HepG2 (cell line): ENCODE measurements around the gene SHFL. TPM values are rescaled to one million over a fixed set of nuclear protein-coding genes. Genes with fewer than 3 reads are reported as not detected.

Source experiments
- ATAC-seq: fragments of 200-7000 bp; cut with Tn5 transposase; 3 replicates; pipeline ENCODE4 v1.9.1; 2020; ENCODE audit warnings: mild to moderate bottlenecking, moderate library complexity
- BruUV-seq: library from RNA; stranded (reverse); fragments of 400-500 nt; replicated peaks from 2 replicates; lab custom pipeline; 2021; lab: Mats Ljungman, UMichigan
- CTCF ChIA-PET: fragments of 300-600 bp; formaldehyde crosslinking; extraction: SDS; loops from one replicate; lab custom pipeline; 2021; ENCODE audit warnings: low total read pairs, inconsistent platforms, low intra/inter-chr PET ratio; lab: Yijun Ruan, JAX
- POLR2A ChIA-PET: fragments of 350-600 bp; sonication (Branson Sonifier 250); formaldehyde crosslinking; loops from one replicate; lab custom pipeline; 2020; ENCODE audit warnings: antibody characterized with exemption, inconsistent platforms; lab: Yijun Ruan, JAX
- DNase-seq: peaks from one replicate; pipeline ENCODE4 v3.0.0-alpha.2; 2015; ENCODE audit warnings: low spot score
- FAIRE-seq: peaks from 3 replicates; lab custom pipeline; 2011; peaks lifted over from hg19 to GRCh38; lab: Jason Lieb, UNC
- H2AFZ ChIP-seq: one replicate; pipeline ENCODE4 v1.6.1; 2011; ENCODE audit warnings: low read length, inconsistent platforms
- H3K27ac ChIP-seq: fragments of 300-600 bp; 3 replicates; pipeline ENCODE4 v1.8.0; 2011; ENCODE audit warnings: mixed run types, mild to moderate bottlenecking, mixed read lengths, low read length, inconsistent platforms; ENCODE audit not compliant: insufficient read depth; ENCODE audit errors: extremely low read length
- H3K27me3 ChIP-seq, 2 experiments: fragments of 200-600 bp in 1 of 2; 2 replicates in 1 of 2; 3 replicates in 1 of 2; pipeline versions ENCODE4 v1.6.0 to v1.8.0; 2011; ENCODE audit warnings: low read length in 2 of 2, mild to moderate bottlenecking in 2 of 2, moderate library complexity in 2 of 2, inconsistent platforms in 1 of 2; ENCODE audit not compliant: insufficient read depth in 2 of 2, control insufficient read depth in 1 of 2
- H3K36me3 ChIP-seq, 2 experiments: fragments of 200-600 bp in 1 of 2; replicated peaks in 1 of 2; 2 replicates in 1 of 2; 3 replicates in 1 of 2; pipeline versions ENCODE4 v1.5.1 to v1.8.0; 2011; ENCODE audit warnings: low read length in 2 of 2, inconsistent platforms in 1 of 2; ENCODE audit not compliant: insufficient read depth in 2 of 2, control insufficient read depth in 1 of 2
- H3K4me1 ChIP-seq: 2 replicates; pipeline ENCODE4 v1.5.1; 2012; ENCODE audit warnings: low read length, inconsistent platforms; ENCODE audit not compliant: insufficient read depth
- H3K4me2 ChIP-seq: 2 replicates; pipeline ENCODE4 v1.6.0; 2011; ENCODE audit warnings: low read depth, low read length, inconsistent platforms
- H3K4me3 ChIP-seq, 3 experiments: fragments of 200-600 bp in 1 of 3; sonication (generic), shearing (Covaris generic) in 1 of 3; replicated peaks in 1 of 3; 2 replicates each; pipeline ENCODE4 v1.5.1; 2011 to 2016; ENCODE audit warnings: low read length in 3 of 3, inconsistent platforms in 2 of 3, low read depth in 2 of 3, mild to moderate bottlenecking in 2 of 3, control low read depth in 1 of 3, mixed read lengths in 1 of 3; ENCODE audit not compliant: insufficient read depth in 1 of 3
- H3K79me2 ChIP-seq: one replicate; pipeline ENCODE4 v1.6.1; 2011; ENCODE audit warnings: low read length, inconsistent platforms; ENCODE audit not compliant: insufficient read depth
- H3K9ac ChIP-seq: 2 replicates; pipeline ENCODE4 v1.6.0; 2011; ENCODE audit warnings: mild to moderate bottlenecking, low read depth, low read length, inconsistent platforms; ENCODE audit not compliant: insufficient read depth
- H3K9me3 ChIP-seq: 2 replicates; pipeline ENCODE4 v1.5.1; 2012; ENCODE audit warnings: mild to moderate bottlenecking, low read length
- H4K20me1 ChIP-seq: 2 replicates; pipeline ENCODE4 v1.6.0; 2011; ENCODE audit warnings: inconsistent platforms, mild to moderate bottlenecking, low read length, moderate library complexity; ENCODE audit not compliant: insufficient read depth
- ZBTB2 ChIP-seq: sonication (generic); formaldehyde crosslinking; IDR thresholded peaks from 2 replicates; pipeline ENCODE4 v1.8.0; 2022; ENCODE audit warnings: low read depth, missing genetic modification reagents
- ZKSCAN8 ChIP-seq: IDR thresholded peaks from 2 replicates; pipeline ENCODE4 v1.6.1; 2016; ENCODE audit warnings: borderline replicate concordance, missing genetic modification reagents, missing compliant biosample characterization
- ZNF24 ChIP-seq: fragments of 450-650 bp; IDR thresholded peaks from 2 replicates; pipeline ENCODE4 v1.6.1; 2017; ENCODE audit warnings: antibody characterized with exemption, mild to moderate bottlenecking
- ZNF567 ChIP-seq: sonication (generic); formaldehyde crosslinking; IDR thresholded peaks from 2 replicates; pipeline ENCODE4 v1.8.1; 2023; ENCODE audit warnings: mild to moderate bottlenecking, missing genetic modification reagents, borderline replicate concordance
- ZNF629 ChIP-seq: sonication (generic); formaldehyde crosslinking; conservative IDR thresholded peaks from 2 replicates; pipeline ENCODE4 v1.5.0; 2020; ENCODE audit warnings: missing genetic modification reagents
- WGBS: methylation state at CpG from one replicate; pipeline ENCODE4 v1.1.6; 2017; ENCODE audit warnings: low lambda C conversion rate; 5-methylcytosine and 5-hydroxymethylcytosine counted together
- in situ Hi-C: cut with HindIII; loops from 2 replicates; pipeline ENCODE4 v1.10.0; 2017; ENCODE audit warnings: low pct_unique_long_range_greater_than_20kb; ENCODE audit not compliant: extremely low pct_ligation_motif_present
- intact Hi-C: fragments of 100-400 bp; cut with micrococcal nuclease; formaldehyde crosslinking; loops from one replicate; pipeline ENCODE4 v1.10.0; 2022; ENCODE audit not compliant: unreplicated experiment
- polyA plus RNA-seq, 8 experiments: library from polyadenylated mRNA; depleted of rRNA in 3 of 8; stranded (reverse) in 7 of 8; unstranded in 1 of 8; fragments of >200 nt; fragmentation: Illumina TruSeq in 4 of 8; extraction: Trizol in 4 of 8; gene quantifications; 2 replicates each; pipeline versions ENCODE4 v1.2.1 to v1.2.3, GENCODE V29; 2011 to 2016; ENCODE audit warnings: low read depth in 4 of 8, missing spikeins in 1 of 8, mixed read lengths in 1 of 8; ENCODE audit not compliant: insufficient read depth in 1 of 8
- total RNA-seq, 5 experiments: library from RNA; depleted of rRNA; stranded (reverse); fragments of >200 nt; fragmentation: Illumina TruSeq; extraction: Trizol; gene quantifications; 2 replicates each; pipeline ENCODE4 v1.2.3, GENCODE V29; 2016; ENCODE audit warnings: low read depth in 1 of 5

Gene SHFL
- total and polyA plus RNA-seq, 2 of the 13 experiments (the other 11 are each of a cell fraction or from before 2014, with no cell fraction given), result 12.3 to 36.4 TPM

GRCh38 chr19:10087296-10088061 is 1.4 kb downstream of the SHFL start:
- Histone ChIP-seq H3K4me3 (peak overlapping the region in 1 of 3 experiments; percentile 91; a peak in 2 of 6 replicates), H3K27ac (no peak overlapping the region)
- ATAC-seq, result no peak

DNA sequence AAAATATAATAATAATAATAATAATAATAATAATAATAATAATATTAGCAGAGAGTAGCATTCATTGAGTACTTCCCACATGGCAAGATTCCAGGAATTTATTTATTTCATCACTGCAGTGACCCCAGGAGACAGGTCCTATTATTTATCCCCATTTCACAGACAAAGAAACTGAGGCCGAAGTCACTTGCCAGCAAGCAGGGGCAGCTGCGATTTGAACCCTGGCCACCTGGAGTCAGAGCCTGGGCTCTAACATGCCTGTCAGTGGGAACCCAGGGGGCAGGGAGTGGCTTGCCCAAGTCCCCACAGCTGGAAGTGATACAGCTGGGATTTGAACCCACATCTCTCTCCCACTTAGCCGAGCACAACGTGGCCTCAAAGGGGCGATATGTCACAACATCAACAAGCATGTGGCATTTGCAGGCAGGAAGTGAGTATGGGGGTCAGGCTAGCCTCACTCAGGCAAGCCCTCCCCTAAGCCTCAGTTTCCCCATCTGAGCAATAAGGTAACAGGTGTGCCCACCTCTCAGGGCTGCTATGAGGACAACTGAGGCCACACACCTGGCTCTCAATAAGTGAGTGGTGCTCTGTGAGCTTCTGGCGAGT is 2.9 kb downstream of the SHFL start:
- no peak overlapping the region for H3K9ac ChIP-seq
- no peak for FAIRE-seq
- CTCF ChIA-PET, result no interaction called here
- H2AFZ ChIP-seq, result no peak overlapping the region
- in situ Hi-C loops, result no loop called here
- H3K9me3 ChIP-seq, result no peaks in the 10 kb centered on the region
- intact Hi-C loops, result no loop called here
- H3K27me3 ChIP-seq, result no peaks in the 10 kb centered on the region
- 95% methylated on average over 3 of the region's 6 CpGs for WGBS
- peaks cover 45% of the 10 kb centered on the region for H3K4me1 ChIP-seq
- DNase-seq, result no peak
- no peaks in the 10 kb centered on the region for H4K20me1 ChIP-seq
- no peak overlapping the region for H3K4me2 ChIP-seq
- no peak for ATAC-seq
- no peak overlapping the region for H3K4me3 ChIP-seq
- POLR2A ChIA-PET, result interaction anchor here (1.3 kb wide), 1 partner anchor 10 kb away, joined by 4 read pairs; no protein-coding TSS in a partner anchor
- BruUV-seq, result no TSS peak
- TF ChIP-seq ZBTB2 (CRISPR knock-in tag) (no peak), ZNF629 (CRISPR knock-in tag) (peak; percentile 93)
- H3K27ac ChIP-seq, result no peak overlapping the region
- H3K36me3 ChIP-seq, result peaks cover 2 to 4% of the 10 kb centered on the region in 2 experiments; a peak in 2 of 5 replicates
- H3K79me2 ChIP-seq, result no peaks in the 10 kb centered on the region

More at GRCh38 chr19:10087296-10088061, 1.4 kb downstream of the SHFL start:
- no peaks in the 10 kb centered on the region for H3K27me3 ChIP-seq
- CTCF ChIA-PET, result no interaction called here
- FAIRE-seq (no peak), DNase-seq (no peak)
- no peaks in the 10 kb centered on the region for H4K20me1 ChIP-seq
- in situ Hi-C loops, result no loop called here
- H2AFZ ChIP-seq, result no peak overlapping the region
- no peak overlapping the region for H3K9ac ChIP-seq
- H3K36me3 ChIP-seq, result peaks cover 2 to 4% of the 10 kb centered on the region in 2 experiments; a peak in 2 of 5 replicates
- TF ChIP-seq ZNF567 (CRISPR knock-in tag) (no peak), ZNF24 (peak; percentile 86), ZKSCAN8 (CRISPR knock-in tag) (peak; percentile 97)
- H3K9me3 ChIP-seq, result no peaks in the 10 kb centered on the region
- intact Hi-C loops, result no loop called here
- H3K79me2 ChIP-seq, result no peaks in the 10 kb centered on the region
- POLR2A ChIA-PET, result interaction anchor here (1.3 kb wide), 1 partner anchor 8 kb away, joined by 4 read pairs; no protein-coding TSS in a partner anchor
- peak overlapping the region; percentile 86 for H3K4me2 ChIP-seq
- TSS peak; percentile 55 for BruUV-seq
- H3K4me1 ChIP-seq, result peaks cover 45% of the 10 kb centered on the region
- 95% methylated on average over 17 of the region's 18 CpGs for WGBS
